Activated T-helper 9 cell treated with anti-CD3 and anti-CD28 coated beads, Interleukin-2, amount 50 U/mL, for 16 hours (primary cell): ENCODE measurements around the gene RIMKLB.
"Not testable (repeated sequence)": the region's sequence is repeated elsewhere in the genome, so short reads cannot be mapped to it uniquely, and the experiment has no call there.

Source experiments
- DNase-seq: peaks from one replicate; pipeline ENCODE4 v3.0.0-alpha.2; 2020; ENCODE audit warnings: low read depth

The RIMKLB gene

GRCh38 chr12:8779281-8779680 is 81.5 kb downstream of the RIMKLB start:
- DNase-seq = no peak

- no peak for DNase-seq
Measured at GRCh38 chr12:8779862-8780261, 82.1 kb downstream of the RIMKLB start.

GRCh38 chr12:8780389-8780788 is 82.6 kb downstream of the RIMKLB start:
- DNase-seq = no peak

GRCh38 chr12:8781381-8782127 is 83.8 kb downstream of the RIMKLB start:
- DNase-seq = no peak

GRCh38 chr12:8784290-8784888 is 86.6 kb downstream of the RIMKLB start:
- no peak for DNase-seq

GRCh38 chr12:8785499-8785898 is 87.7 kb downstream of the RIMKLB start:
- no peak for DNase-seq

- DNase-seq = not testable (repeated sequence)
Measured at GRCh38 chr12:8787206-8787605, 89.4 kb downstream of the RIMKLB start.

GRCh38 chr12:8788706-8789105 is 90.9 kb downstream of the RIMKLB start:
- not testable (repeated sequence) for DNase-seq

GRCh38 chr12:8789341-8790013 is 91.7 kb downstream of the RIMKLB start:
- DNase-seq = not testable (repeated sequence)

- not testable (repeated sequence) for DNase-seq
Measured at GRCh38 chr12:8793226-8793625, 95.4 kb downstream of the RIMKLB start.

- DNase-seq = not testable (repeated sequence)
Measured at GRCh38 chr12:8794611-8795010, 96.8 kb downstream of the RIMKLB start.

GRCh38 chr12:8796831-8797626 is 99.2 kb downstream of the RIMKLB start:
- DNase-seq = no peak

- DNase-seq = not testable (repeated sequence)
Measured at GRCh38 chr12:8801213-8801612, 103.4 kb downstream of the RIMKLB start.

GRCh38 chr12:8804833-8805232 is 107.0 kb downstream of the RIMKLB start:
- not testable (repeated sequence) for DNase-seq

GRCh38 chr12:8805487-8805886 is 107.7 kb downstream of the RIMKLB start:
- not testable (repeated sequence) for DNase-seq

- DNase-seq = not testable (repeated sequence)
Measured at GRCh38 chr12:8807084-8807483, 109.3 kb downstream of the RIMKLB start.

GRCh38 chr12:8810112-8810511 is 112.3 kb downstream of the RIMKLB start:
- DNase-seq = not testable (repeated sequence)

GRCh38 chr12:8813572-8814357 is 116.0 kb downstream of the RIMKLB start:
- DNase-seq = no peak

- no peak for DNase-seq
Measured at GRCh38 chr12:8816448-8817050, 118.8 kb downstream of the RIMKLB start.

GRCh38 chr12:8817856-8818255 is 120.1 kb downstream of the RIMKLB start:
- no peak for DNase-seq

- DNase-seq = no peak
Measured at GRCh38 chr12:8818526-8818925, 120.7 kb downstream of the RIMKLB start.
